Astrocyte of the cerebellum (primary cell): ENCODE data around the gene TXNDC11.

ENCODE experiments used
- DNase-seq: peaks from one replicate; pipeline ENCODE4 v3.0.0-alpha.2; 2011; ENCODE audit warnings: low read depth
- H3K4me3 ChIP-seq: 2 replicates; pipeline ENCODE4 v1.5.1; 2011; ENCODE audit warnings: mild to moderate bottlenecking, low read depth, low read length, moderate library complexity
- CTCF ChIP-seq: IDR thresholded peaks from 2 replicates; pipeline ENCODE4 v1.5.1; 2012; ENCODE audit warnings: low read length, low read depth, moderate library complexity, mild to moderate bottlenecking; ENCODE audit errors: missing control alignments
- in situ Hi-C: cut with HindIII; loops from 2 replicates; pipeline ENCODE4 v1.10.0; 2017; ENCODE audit warnings: low sequenced_read_pairs

TXNDC11 gene

GRCh38 chr16:11748404-11749254 lies 6.0 kb upstream of the TXNDC11 start:
- in situ Hi-C loops: no loop called here
- no peak for TF ChIP-seq CTCF
- H3K4me3 ChIP-seq: no peak overlapping the region
- no peak for DNase-seq

- no peak for DNase-seq
- in situ Hi-C loops: no loop called here
- H3K4me3 ChIP-seq: no peak overlapping the region
- TF ChIP-seq CTCF: no peak
These were observed 5.3 kb upstream of the TXNDC11 start for GRCh38 chr16:11747949-11748403.

- no peak for DNase-seq
- in situ Hi-C loops: loop anchor here (5.0 kb wide), 1 partner anchor 72 kb away; no protein-coding TSS in a partner anchor
- H3K4me3 ChIP-seq: no peak overlapping the region
- no peak for TF ChIP-seq CTCF
These were observed 1.4 kb upstream of the TXNDC11 start for GRCh38 chr16:11744075-11744470.

GRCh38 chr16:11743308-11744074 lies 834 bp upstream of the TXNDC11 start:
- peak overlapping the region; percentile 91 for H3K4me3 ChIP-seq
- in situ Hi-C loops: loop anchor here (5.0 kb wide), 1 partner anchor 71 kb away; no protein-coding TSS in a partner anchor
- no peak for DNase-seq
- TF ChIP-seq CTCF: no peak

GRCh38 chr16:11742093-11742535 lies 543 bp downstream of the TXNDC11 start:
- TF ChIP-seq CTCF: no peak
- in situ Hi-C loops: loop anchor here (5.0 kb wide), 1 partner anchor 70 kb away; no protein-coding TSS in a partner anchor
- peak overlapping the region; percentile 91 for H3K4me3 ChIP-seq
- no peak for DNase-seq

GRCh38 chr16:11740567-11740966 lies 2.1 kb downstream of the TXNDC11 start:
- DNase-seq: no peak
- H3K4me3 ChIP-seq: no peak overlapping the region
- TF ChIP-seq CTCF: no peak
- in situ Hi-C loops: loop anchor here (5.0 kb wide), 1 partner anchor 68 kb away; no protein-coding TSS in a partner anchor
